Temporal lobe (tissue), 2 donors: ENCODE data around the gene TBC1D24. TPM values are rescaled to one million over a fixed set of nuclear protein-coding genes. Genes with fewer than 3 reads are reported as not detected.

Experiments
- small RNA-seq: library from RNA; depleted of rRNA; stranded (forward); fragments of <200 nt; gene quantifications from one replicate; pipeline ENCODE3, GENCODE V24; 2014; ENCODE audit warnings: low replicate concordance
- total RNA-seq: library from RNA; depleted of rRNA; stranded (reverse); fragments of >200 nt; gene quantifications from one replicate; pipeline ENCODE4 v1.2.3, GENCODE V29; 2014

TBC1D24 gene
- total RNA-seq, 1 donor from 2014 or later = 22.1 TPM

Small RNAs within 50 kb of the gene (small RNA-seq; reads per million reads assigned to genes)
- not detected for gene AC093525.1
- 0.32 reads per million, percentile 21 among the genes with 10 or more reads in this experiment for gene MIR3178
- gene MIR6768 = not detected

Other genes starting within 250 kb of the TBC1D24 start
- 1.5 TPM for gene DNASE1L2, start 238.7 kb upstream of the TBC1D24 start, total RNA-seq
- 17.5 TPM for gene ECI1, start 223.5 kb upstream of the TBC1D24 start, total RNA-seq
- 73.0 TPM for gene RNPS1, start 207.0 kb upstream of the TBC1D24 start, total RNA-seq
- 47.2 TPM for gene ABCA3, start 134.4 kb upstream of the TBC1D24 start, total RNA-seq
- gene CCNF, start 45.7 kb upstream of the TBC1D24 start, total RNA-seq = 6.6 TPM
- gene TEDC2, start 15.0 kb upstream of the TBC1D24 start, total RNA-seq = 3.9 TPM
- 3.2 TPM for gene NTN3, start 3.8 kb upstream of the TBC1D24 start, total RNA-seq
- 14.8 TPM for gene ATP6V0C, start 38.8 kb downstream of the TBC1D24 start, total RNA-seq
- gene AMDHD2, start 45.2 kb downstream of the TBC1D24 start, total RNA-seq = 9.6 TPM
- not detected for gene CEMP1, start 56.3 kb downstream of the TBC1D24 start, total RNA-seq
- 29.3 TPM for gene PDPK1, start 62.9 kb downstream of the TBC1D24 start, total RNA-seq
- gene KCTD5, start 207.4 kb downstream of the TBC1D24 start, total RNA-seq = 17.5 TPM
- gene PRSS27, start 245.1 kb downstream of the TBC1D24 start, total RNA-seq = 2.0 TPM